ENCODE measurements around the gene TMEM164.

GRCh38 chrX:110153244-110153643 lies 150.3 kb downstream of the TMEM164 start:
- TF ChIP-seq CTCF (IDR thresholded peaks at IDR 0.05) (no peak), POLR2A (IDR thresholded peaks at IDR 0.05) (no peak)

All from adrenal gland (tissue), 5 donors.